H1 (cell line): ENCODE measurements around the gene SH3PXD2A. TPM values are rescaled to one million over a fixed set of nuclear protein-coding genes. Genes with fewer than 3 reads are reported as not detected.
"Not testable (repeated sequence)": the region's sequence is repeated elsewhere in the genome, so short reads cannot be mapped to it uniquely, and the experiment has no call there.

ENCODE experiments used
- CTCF ChIA-PET: fragments of 300-600 bp; sonication (Branson Sonifier 250); formaldehyde crosslinking; loops from one replicate; lab custom pipeline; 2021; ENCODE audit not compliant: partially characterized antibody; lab: Charles Lee
- POLR2A ChIA-PET: fragments of 300-600 bp; sonication (Branson Sonifier 250); formaldehyde crosslinking; loops from one replicate; lab custom pipeline; 2021; ENCODE audit warnings: inconsistent platforms; ENCODE audit not compliant: partially characterized antibody; lab: Charles Lee
- DNase-seq, 2 experiments: peaks; one replicate each; pipeline versions ENCODE4 v3.0.0 to v3.0.0-alpha.2; 2010 to 2022; ENCODE audit warnings: low spot score in 2 of 2, low read depth in 1 of 2, mixed read lengths in 1 of 2
- FAIRE-seq: peaks from 2 replicates; lab custom pipeline; 2011; peaks lifted over from hg19 to GRCh38; lab: Jason Lieb, UNC
- H2AFZ ChIP-seq: 2 replicates; pipeline ENCODE4 v1.8.1; 2012; ENCODE audit warnings: low read length, inconsistent platforms
- H2AK5ac ChIP-seq: 2 replicates; pipeline ENCODE4 v1.6.1; 2013; ENCODE audit warnings: low read depth, low read length
- H2BK120ac ChIP-seq: replicated peaks from 2 replicates; pipeline ENCODE3; 2013; ENCODE audit warnings: low read depth, low read length, inconsistent platforms
- H2BK12ac ChIP-seq: 2 replicates; pipeline ENCODE4 v1.6.1; 2013; ENCODE audit warnings: low read depth, low read length
- H2BK15ac ChIP-seq: 2 replicates; pipeline ENCODE4 v1.6.1; 2013; ENCODE audit warnings: low read length
- H2BK20ac ChIP-seq: 2 replicates; pipeline ENCODE4 v1.6.1; 2013; ENCODE audit warnings: low read length
- H2BK5ac ChIP-seq: 2 replicates; pipeline ENCODE4 v1.6.1; 2013; ENCODE audit warnings: low read depth, low read length
- H3K14ac ChIP-seq: 2 replicates; pipeline ENCODE4 v1.6.1; 2013; ENCODE audit warnings: inconsistent platforms; ENCODE audit not compliant: insufficient read length
- H3K18ac ChIP-seq: 2 replicates; pipeline ENCODE4 v1.6.1; 2013; ENCODE audit warnings: low read length; ENCODE audit errors: extremely low read depth
- H3K23ac ChIP-seq: 2 replicates; pipeline ENCODE4 v1.6.1; 2013; ENCODE audit warnings: inconsistent platforms; ENCODE audit not compliant: insufficient read length
- H3K23me2 ChIP-seq: 2 replicates; pipeline ENCODE4 v1.6.1; 2013; ENCODE audit warnings: low read depth, low read length
- H3K27ac ChIP-seq: 2 replicates; pipeline ENCODE4 v1.6.1; 2011; ENCODE audit warnings: low read depth, low read length, inconsistent platforms
- H3K27me3 ChIP-seq, 4 experiments: replicated peaks in 1 of 4; 1 replicate in 1 of 4; 2 replicates in 3 of 4; pipeline versions ENCODE4 v1.6.1 to v1.8.1; 2011 to 2013; ENCODE audit warnings: low read length in 3 of 4, mild to moderate bottlenecking in 3 of 4, inconsistent platforms in 2 of 4, mixed read lengths in 2 of 4, moderate library complexity in 1 of 4; ENCODE audit not compliant: control insufficient read depth in 3 of 4, insufficient read depth in 3 of 4; ENCODE audit errors: extremely low read depth in 1 of 4
- H3K36me3 ChIP-seq, 4 experiments: 2 replicates each; pipeline versions ENCODE4 v1.6.1 to v1.8.1; 2011 to 2013; ENCODE audit warnings: mild to moderate bottlenecking in 4 of 4, low read length in 3 of 4, moderate library complexity in 2 of 4, control low read depth in 1 of 4, inconsistent platforms in 1 of 4; ENCODE audit not compliant: insufficient read depth in 4 of 4, control insufficient read depth in 2 of 4
- H3K4ac ChIP-seq: replicated peaks from 2 replicates; pipeline ENCODE3; 2013; ENCODE audit warnings: low read length, low read depth, mixed read lengths, inconsistent platforms; ENCODE audit not compliant: insufficient read length
- H3K4me1 ChIP-seq, 4 experiments: replicated peaks in 1 of 4; 1 replicate in 1 of 4; 2 replicates in 3 of 4; pipeline versions ENCODE4 v1.6.1 to v1.8.1; 2011 to 2013; ENCODE audit warnings: low read length in 3 of 4, inconsistent platforms in 2 of 4, mixed read lengths in 1 of 4; ENCODE audit not compliant: insufficient read depth in 4 of 4, control insufficient read depth in 3 of 4
- H3K4me2 ChIP-seq, 2 experiments: 2 replicates each; pipeline versions ENCODE4 v1.6.1 to v1.8.1; 2011 to 2013; ENCODE audit warnings: low read depth in 2 of 2, low read length in 2 of 2, control low read depth in 1 of 2, inconsistent platforms in 1 of 2, mild to moderate bottlenecking in 1 of 2; ENCODE audit not compliant: insufficient read depth in 1 of 2
- H3K4me3 ChIP-seq, 4 experiments: fragments of 200-600, 300-600 bp in 1 of 4; sonication (generic), shearing (Covaris generic), sonication (Bioruptor Twin) in 1 of 4; 2 replicates each; pipeline versions ENCODE4 v1.5.1 to v1.8.1; 2011 to 2016; ENCODE audit warnings: low read length in 4 of 4, low read depth in 3 of 4, control low read depth in 2 of 4, inconsistent platforms in 2 of 4, mild to moderate bottlenecking in 2 of 4, mixed read lengths in 1 of 4, moderate library complexity in 1 of 4; ENCODE audit not compliant: insufficient read depth in 2 of 4; ENCODE audit errors: extremely low read depth in 1 of 4
- H3K56ac ChIP-seq: replicated peaks from 2 replicates; pipeline ENCODE3; 2013; ENCODE audit warnings: low read depth, mild to moderate bottlenecking, mixed read lengths, low read length, inconsistent platforms; ENCODE audit not compliant: insufficient read length
- H3K79me1 ChIP-seq: 2 replicates; pipeline ENCODE4 v1.6.1; 2013; ENCODE audit warnings: low read depth, low read length, control low read depth
- H3K79me2 ChIP-seq, 2 experiments: 2 replicates each; pipeline versions ENCODE4 v1.6.1 to v1.8.1; 2012 to 2013; ENCODE audit warnings: low read length in 2 of 2, mild to moderate bottlenecking in 2 of 2, inconsistent platforms in 1 of 2; ENCODE audit not compliant: insufficient read depth in 2 of 2, control insufficient read depth in 1 of 2
- H3K9ac ChIP-seq, 4 experiments: replicated peaks in 1 of 4; 1 replicate in 1 of 4; 2 replicates in 3 of 4; pipeline versions ENCODE4 v1.6.1 to v1.8.1; 2011 to 2013; ENCODE audit warnings: low read depth in 3 of 4, low read length in 3 of 4, control low read depth in 2 of 4, mild to moderate bottlenecking in 2 of 4, moderate library complexity in 2 of 4, inconsistent platforms in 1 of 4; ENCODE audit errors: extremely low read depth in 1 of 4
- H3K9me3 ChIP-seq, 2 experiments: 2 replicates each; pipeline versions ENCODE4 v1.6.1 to v1.8.1; 2012 to 2013; ENCODE audit warnings: mild to moderate bottlenecking in 2 of 2, moderate library complexity in 2 of 2, control low read depth in 1 of 2, inconsistent platforms in 1 of 2, low read depth in 1 of 2, low read length in 1 of 2, mixed read lengths in 1 of 2; ENCODE audit not compliant: insufficient read depth in 2 of 2
- H4K20me1 ChIP-seq, 2 experiments: replicated peaks in 1 of 2; 2 replicates each; pipeline versions ENCODE3 to v1.8.1; 2011 to 2013; ENCODE audit warnings: inconsistent platforms in 2 of 2, low read length in 2 of 2, mild to moderate bottlenecking in 1 of 2; ENCODE audit not compliant: insufficient read depth in 2 of 2, control insufficient read depth in 1 of 2
- H4K5ac ChIP-seq: 2 replicates; pipeline ENCODE4 v1.6.1; 2013; ENCODE audit warnings: low read length, low read depth, mixed read lengths, inconsistent platforms; ENCODE audit not compliant: insufficient read length
- H4K8ac ChIP-seq: 2 replicates; pipeline ENCODE4 v1.8.0; 2013; ENCODE audit warnings: mild to moderate bottlenecking, moderate library complexity, low read length, inconsistent platforms; ENCODE audit not compliant: insufficient read depth; ENCODE audit errors: extremely low read depth
- H4K91ac ChIP-seq: replicated peaks from 2 replicates; pipeline ENCODE3; 2013; ENCODE audit warnings: low read length, mixed read lengths, inconsistent platforms; ENCODE audit not compliant: insufficient read length
- WGBS, 2 experiments: shearing (Covaris generic) in 1 of 2; methylation state at CpG; one replicate each; pipeline versions ENCODE4 v1.1.6 to v1.1.7; 2013 to 2015; ENCODE audit warnings: low lambda C conversion rate in 2 of 2, mixed read lengths in 2 of 2, inconsistent platforms in 1 of 2, low coverage in 1 of 2, missing lambda C conversion rate in 1 of 2; ENCODE audit not compliant: insufficient replicate concordance in 2 of 2, insufficient coverage in 1 of 2, insufficient read length in 1 of 2; ENCODE audit errors: extremely low coverage in 1 of 2, missing lambda C conversion rate in 1 of 2; 5-methylcytosine and 5-hydroxymethylcytosine counted together
- polyA plus RNA-seq, 7 experiments: library from polyadenylated mRNA; depleted of rRNA in 3 of 7; stranded (reverse) in 5 of 7; unstranded in 2 of 7; fragments of >200 nt in 5 of 7; fragments of 200-250 nt in 2 of 7; gene quantifications; 1 replicate in 5 of 7; 2 replicates in 1 of 7; 4 replicates in 1 of 7; pipeline versions ENCODE4 v1.2.1 to v1.2.3, GENCODE V29; 2011 to 2013; ENCODE audit warnings: missing spikeins in 2 of 7, mixed read lengths in 2 of 7
- total RNA-seq: library from RNA; stranded (reverse); fragmentation: NEBNext Ultra II Directional; extraction: Animal tissue kit (Norgen Biotek cat#: 25700); gene quantifications from 2 replicates; pipeline ENCODE4 v1.2.1, GENCODE V29; 2021

The SH3PXD2A gene
- total and polyA plus RNA-seq, 2 of the 8 experiments (the other 6 are each of a cell fraction or from before 2014, with no cell fraction given): 5.4 to 16.3 TPM

GRCh38 chr10:103845346-103845745, 10.0 kb downstream of the SH3PXD2A start:
- not testable (repeated sequence) for H2AK5ac ChIP-seq, H2BK120ac ChIP-seq, H2BK20ac ChIP-seq, DNase-seq, H3K79me1 ChIP-seq, H3K56ac ChIP-seq, H3K36me3 ChIP-seq, FAIRE-seq, H2AFZ ChIP-seq, H3K18ac ChIP-seq, H2BK12ac ChIP-seq, H2BK5ac ChIP-seq, H3K23me2 ChIP-seq, H3K14ac ChIP-seq, H4K5ac ChIP-seq, H3K9me3 ChIP-seq, H4K91ac ChIP-seq, H3K23ac ChIP-seq, H3K9ac ChIP-seq, H3K27me3 ChIP-seq, H3K79me2 ChIP-seq, H4K20me1 ChIP-seq, H3K27ac ChIP-seq, H3K4me2 ChIP-seq, H4K8ac ChIP-seq, H2BK15ac ChIP-seq, H3K4me3 ChIP-seq, H3K4ac ChIP-seq
- CTCF ChIA-PET: interaction anchor here (0.9 to 3.7 kb wide), 4 partner anchors 9 to 92 kb away, joined by 3 to 17 read pairs (median 10); partner anchors contain the start of gene SH3PXD2A
- POLR2A ChIA-PET: interaction anchor here (1.9 kb wide), 1 partner anchor 10 kb away, joined by 5 read pairs; the partner anchor contains the start of gene SH3PXD2A
- H3K4me1 ChIP-seq: peaks cover 9 to 14% (median 11%) of the 10 kb centered on the region in 4 experiments
- 97% methylated on average over 2 of the region's 3 CpGs; no CpG with 5 or more reads in 1 of the 2 experiments for WGBS, 2 experiments
